ACC112 (cell line): Measurements from ENCODE around the gene TBC1D5.

ENCODE experiments used
- H2AFZ ChIP-seq: fragments of 200-600 bp; sonication (generic); one replicate; pipeline ENCODE4 v1.6.0; 2017; ENCODE audit warnings: antibody characterized with exemption, low read length; ENCODE audit not compliant: unreplicated experiment
- H3K27ac ChIP-seq: fragments of 200-600 bp; sonication (generic); 2 replicates; pipeline ENCODE4 v1.5.1; 2014; ENCODE audit warnings: low read depth, mild to moderate bottlenecking, antibody characterized with exemption, low read length, moderate library complexity
- H3K27me3 ChIP-seq: fragments of 200-600 bp; sonication (generic); 2 replicates; pipeline ENCODE4 v1.6.1; 2014; ENCODE audit warnings: mild to moderate bottlenecking, antibody characterized with exemption, low read length, moderate library complexity, mixed read lengths; ENCODE audit not compliant: insufficient read depth
- H3K36me3 ChIP-seq: fragments of 200-600 bp; sonication (generic); 2 replicates; pipeline ENCODE4 v1.6.1; 2016; ENCODE audit warnings: mild to moderate bottlenecking, antibody characterized with exemption, low read length, moderate library complexity, mixed read lengths; ENCODE audit not compliant: insufficient read depth
- H3K4me1 ChIP-seq: fragments of 200-600 bp; sonication (generic); one replicate; pipeline ENCODE4 v1.6.1; 2016; ENCODE audit warnings: low read length, mixed read lengths; ENCODE audit not compliant: insufficient read depth, unreplicated experiment, control insufficient read depth
- H3K4me3 ChIP-seq: fragments of 200-600 bp; sonication (generic); 2 replicates; pipeline ENCODE4 v1.5.1; 2014; ENCODE audit warnings: mild to moderate bottlenecking, low read depth, low read length
- H3K79me2 ChIP-seq: fragments of 200-600 bp; sonication (generic); one replicate; pipeline ENCODE4 v1.6.0; 2016; ENCODE audit warnings: low read length; ENCODE audit not compliant: control insufficient read depth, unreplicated experiment, insufficient read depth

TBC1D5 gene

DNA sequence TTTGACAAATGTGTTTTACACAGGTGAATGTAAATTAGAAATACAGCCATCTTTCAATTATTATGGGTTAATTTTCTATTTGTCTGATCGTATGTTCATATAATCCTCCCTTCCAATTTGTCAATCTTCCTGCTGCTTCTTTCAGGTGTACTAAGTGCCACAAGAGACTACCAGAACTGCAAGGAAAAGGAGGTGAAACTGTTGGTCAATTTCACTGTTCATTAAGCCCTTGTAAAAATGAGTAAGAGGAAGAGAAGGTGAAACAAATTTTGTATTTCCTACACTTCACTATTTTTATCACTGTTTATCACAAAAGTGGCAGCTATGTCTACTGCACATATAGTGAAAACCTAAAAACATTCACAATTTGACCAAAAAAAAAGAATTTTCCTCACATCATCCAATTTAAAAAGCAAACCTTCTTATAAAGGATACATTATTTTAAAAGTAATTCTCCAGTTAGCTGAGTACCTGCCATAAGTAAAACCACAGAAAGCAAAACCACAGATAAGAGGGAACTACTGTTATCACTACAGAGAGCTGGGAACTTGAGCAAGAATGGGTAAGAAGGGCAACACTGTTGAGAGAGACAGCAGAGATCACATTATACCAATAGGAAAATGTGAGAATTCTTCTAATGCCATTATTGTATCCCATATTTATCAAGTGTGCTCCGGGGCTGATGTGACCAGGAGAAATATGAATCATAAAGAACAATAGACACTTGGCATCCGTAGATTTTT is 163.0 kb downstream of the TBC1D5 start:
- Histone ChIP-seq H3K36me3 (no peaks in the 10 kb centered on the region), H3K27me3 (no peaks in the 10 kb centered on the region), H2AFZ (no peak overlapping the region), H3K4me3 (no peak overlapping the region), H3K4me1 (peaks cover 20% of the 10 kb centered on the region), H3K79me2 (no peaks in the 10 kb centered on the region), H3K27ac (no peak overlapping the region)

DNA sequence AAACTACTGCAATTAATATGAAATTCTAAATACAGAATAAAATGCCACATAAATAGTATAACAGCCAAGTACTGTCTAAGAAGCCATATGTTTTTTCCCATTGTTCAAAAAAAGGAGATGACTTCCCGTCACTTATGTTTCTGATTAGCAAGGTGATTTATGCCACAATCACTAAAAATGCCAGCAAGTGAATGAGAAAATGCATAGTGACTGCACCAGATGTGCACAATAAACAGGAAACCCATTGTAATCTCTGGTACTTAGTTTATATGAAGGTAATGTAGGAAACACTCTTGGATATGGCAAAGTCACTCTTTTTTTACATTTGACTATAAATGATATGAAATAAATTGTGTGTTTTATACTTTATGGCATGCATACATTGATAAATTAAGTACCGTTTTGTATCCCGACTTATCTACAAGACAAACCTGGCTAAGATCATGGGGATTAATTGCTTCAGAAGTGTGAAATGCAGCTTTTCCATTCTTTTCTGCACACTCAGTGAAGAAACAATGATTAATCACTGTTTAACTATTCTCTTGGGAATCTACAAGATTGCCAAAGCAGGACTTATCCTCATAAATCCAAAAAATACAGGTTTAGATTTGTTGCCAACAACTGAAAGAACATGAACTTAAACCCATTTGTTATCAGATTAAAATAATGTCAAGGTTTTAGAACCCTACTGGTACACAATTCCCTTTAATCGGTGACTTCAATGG is 164.5 kb downstream of the TBC1D5 start:
- no peaks in the 10 kb centered on the region for H3K27me3 ChIP-seq
- H2AFZ ChIP-seq, result no peak overlapping the region
- no peak overlapping the region for H3K4me3 ChIP-seq
- H3K27ac ChIP-seq, result no peak overlapping the region
- H3K4me1 ChIP-seq, result peaks cover 20% of the 10 kb centered on the region
- H3K36me3 ChIP-seq, result no peaks in the 10 kb centered on the region
- H3K79me2 ChIP-seq, result no peaks in the 10 kb centered on the region

DNA sequence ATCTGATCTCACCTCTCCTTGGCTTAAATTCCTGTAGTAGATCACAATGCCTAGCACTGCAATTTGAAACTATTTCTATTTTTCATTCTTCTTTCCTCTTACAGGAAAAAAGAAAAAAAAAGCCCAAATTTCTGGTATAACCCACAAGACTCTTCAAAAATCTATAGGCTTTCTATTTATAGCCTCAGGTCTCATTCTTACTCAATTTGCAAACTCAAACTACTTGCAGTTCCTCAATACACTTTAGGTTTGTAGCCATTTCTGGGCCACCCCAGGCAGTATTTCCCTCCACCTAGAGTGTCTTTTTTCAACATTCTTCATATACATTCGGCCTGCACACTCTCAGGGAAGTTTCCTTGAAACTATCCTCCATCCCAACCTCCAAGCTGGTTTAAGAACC is 169.0 kb downstream of the TBC1D5 start:
- no peaks in the 10 kb centered on the region for H3K79me2 ChIP-seq
- H3K27ac ChIP-seq, result no peak overlapping the region
- no peaks in the 10 kb centered on the region for H3K36me3 ChIP-seq
- peaks cover 8% of the 10 kb centered on the region for H3K4me1 ChIP-seq
- H3K27me3 ChIP-seq, result no peaks in the 10 kb centered on the region
- H3K4me3 ChIP-seq, result no peak overlapping the region
- H2AFZ ChIP-seq, result no peak overlapping the region

DNA sequence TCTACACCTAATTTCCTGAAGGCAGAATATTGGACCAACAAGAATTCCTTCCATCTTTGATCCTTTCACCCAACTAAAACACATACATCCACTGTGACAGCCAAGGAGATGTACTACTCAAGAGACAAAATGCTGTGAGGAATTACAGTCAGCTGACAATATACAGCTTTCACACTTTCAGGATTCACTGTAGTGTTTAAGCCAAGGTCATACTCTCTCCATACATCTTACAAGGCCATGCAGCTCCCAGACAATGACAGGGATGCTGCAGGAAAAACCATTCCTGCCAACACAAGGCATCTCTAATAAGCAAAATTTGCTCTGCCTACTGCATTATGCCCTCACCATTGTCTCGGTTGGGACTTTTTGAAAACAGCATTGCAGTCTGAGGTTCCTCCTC is 170.7 kb downstream of the TBC1D5 start:
- Histone ChIP-seq H3K27ac (no peak overlapping the region), H3K4me3 (no peak overlapping the region), H3K79me2 (no peaks in the 10 kb centered on the region), H3K4me1 (no peaks in the 10 kb centered on the region), H3K36me3 (no peaks in the 10 kb centered on the region), H2AFZ (no peak overlapping the region), H3K27me3 (no peaks in the 10 kb centered on the region)

DNA sequence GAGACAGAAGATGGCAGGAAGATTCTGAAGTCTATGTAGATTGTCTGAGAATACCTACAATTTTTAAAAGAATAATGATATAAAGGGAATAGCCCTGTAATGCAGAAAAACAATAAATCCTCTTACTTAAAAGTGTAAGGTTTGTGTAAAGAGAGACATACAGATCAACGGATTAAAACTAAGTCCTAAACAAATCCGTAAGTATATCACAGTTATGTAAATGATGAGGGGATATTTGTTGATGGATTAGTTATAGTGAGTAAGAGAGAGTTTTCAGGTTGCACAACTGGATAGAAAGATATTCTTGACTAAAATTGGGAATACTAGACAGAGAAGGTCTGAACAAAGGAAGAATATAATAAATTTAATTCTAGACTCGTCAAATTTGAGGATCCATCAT is 179.6 kb downstream of the TBC1D5 start:
- no peak overlapping the region for H2AFZ ChIP-seq
- H3K36me3 ChIP-seq, result no peaks in the 10 kb centered on the region
- H3K4me3 ChIP-seq, result no peak overlapping the region
- no peak overlapping the region for H3K27ac ChIP-seq
- H3K4me1 ChIP-seq, result no peaks in the 10 kb centered on the region
- no peaks in the 10 kb centered on the region for H3K27me3 ChIP-seq
- peaks cover 4% of the 10 kb centered on the region for H3K79me2 ChIP-seq

DNA sequence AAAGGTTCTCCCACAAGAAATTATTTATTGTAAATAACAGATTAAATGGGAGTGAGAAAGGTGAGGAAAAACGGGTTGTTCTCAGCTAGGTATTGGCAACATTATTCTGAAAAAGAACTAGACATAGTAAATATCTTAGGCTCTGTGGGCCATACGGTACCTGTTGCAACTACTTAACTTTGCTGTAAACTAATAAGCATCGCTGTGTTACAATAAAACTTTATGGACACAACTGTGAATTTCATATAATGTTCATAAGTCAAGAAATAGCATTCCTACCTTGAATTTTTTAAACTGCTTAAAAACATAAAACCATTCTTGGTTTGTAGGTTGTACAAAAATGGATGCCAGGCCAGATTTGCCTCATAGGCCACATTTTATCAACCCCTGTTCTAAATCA is 183.9 kb downstream of the TBC1D5 start:
- Histone ChIP-seq H3K27ac (no peak overlapping the region), H3K4me1 (no peaks in the 10 kb centered on the region), H3K27me3 (no peaks in the 10 kb centered on the region), H2AFZ (no peak overlapping the region), H3K79me2 (peaks cover 4% of the 10 kb centered on the region), H3K36me3 (no peaks in the 10 kb centered on the region), H3K4me3 (no peak overlapping the region)

DNA sequence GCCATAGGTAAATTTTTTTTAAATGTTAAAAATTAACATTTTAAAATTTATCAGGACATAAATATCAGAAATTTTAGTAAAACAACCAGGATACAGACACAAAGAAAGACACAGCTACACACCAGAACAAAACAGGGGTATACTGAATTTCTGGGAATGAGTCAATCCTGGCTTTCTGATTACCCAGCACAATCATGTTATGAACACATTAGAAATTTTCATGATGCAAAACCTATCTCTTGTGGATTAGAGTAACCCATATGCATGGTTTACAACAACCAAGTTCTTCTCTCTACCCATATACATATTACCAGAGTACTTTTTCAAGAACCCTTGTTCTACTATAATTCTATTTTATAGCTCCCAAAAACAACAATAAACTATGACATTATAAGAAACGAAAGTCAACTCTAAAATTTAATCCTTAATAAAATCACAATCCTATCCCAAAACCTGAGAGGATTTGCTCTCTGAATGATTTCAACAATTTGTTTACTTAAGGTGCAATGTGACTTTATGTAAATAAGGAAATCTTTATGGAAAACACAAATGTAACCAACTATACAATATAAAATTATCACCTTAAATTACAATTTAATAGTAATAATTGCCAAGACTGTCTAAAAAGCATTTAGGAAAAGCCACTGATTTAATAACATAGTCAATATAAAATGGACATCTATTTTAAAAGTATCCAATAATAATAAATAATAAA is 184.5 kb downstream of the TBC1D5 start:
- Histone ChIP-seq H2AFZ (no peak overlapping the region), H3K79me2 (peaks cover 4% of the 10 kb centered on the region), H3K27me3 (no peaks in the 10 kb centered on the region), H3K4me3 (no peak overlapping the region), H3K27ac (no peak overlapping the region), H3K36me3 (no peaks in the 10 kb centered on the region), H3K4me1 (no peaks in the 10 kb centered on the region)

DNA sequence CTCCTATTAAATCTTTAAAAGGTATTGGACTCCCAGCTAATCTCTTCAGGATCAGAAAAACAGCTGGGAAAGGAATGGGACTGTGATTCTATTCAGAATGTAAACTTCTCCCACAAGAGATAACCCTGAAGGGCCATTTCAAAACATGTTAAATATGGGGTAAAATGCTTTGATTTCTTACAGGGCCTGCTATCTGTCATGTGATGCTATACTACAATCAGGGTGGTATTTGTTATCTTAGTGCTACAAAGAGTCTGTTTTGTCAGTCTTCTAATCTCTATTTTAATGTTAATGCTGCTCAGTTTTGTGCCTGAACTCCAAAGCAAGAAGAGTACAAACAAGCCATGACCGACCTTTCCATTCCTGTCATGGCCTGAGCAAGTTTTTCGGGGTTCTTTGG is 186.9 kb downstream of the TBC1D5 start:
- no peaks in the 10 kb centered on the region for H3K27me3 ChIP-seq
- H3K4me3 ChIP-seq, result no peak overlapping the region
- no peak overlapping the region for H2AFZ ChIP-seq
- H3K4me1 ChIP-seq, result no peaks in the 10 kb centered on the region
- H3K27ac ChIP-seq, result no peak overlapping the region
- H3K36me3 ChIP-seq, result no peaks in the 10 kb centered on the region
- peaks cover 4% of the 10 kb centered on the region for H3K79me2 ChIP-seq

DNA sequence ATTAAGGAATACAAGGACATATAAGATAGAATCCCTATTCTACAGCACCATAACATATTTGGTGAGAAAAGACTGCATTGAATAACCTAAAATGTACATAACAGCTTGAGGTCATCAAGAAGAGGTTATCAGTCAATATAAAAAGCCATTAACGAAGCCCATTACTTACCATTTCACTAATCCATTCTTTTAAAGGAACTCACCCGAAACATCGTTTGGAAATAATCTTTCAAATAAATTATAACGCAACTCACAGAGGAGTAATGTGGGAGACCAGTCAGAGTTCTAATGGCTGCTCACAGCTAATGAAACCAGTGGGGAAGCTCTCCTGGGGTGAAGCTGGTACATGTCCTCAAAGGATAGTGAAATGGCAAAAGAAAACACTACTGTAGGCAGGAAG is 188.4 kb downstream of the TBC1D5 start:
- no peaks in the 10 kb centered on the region for H3K27me3 ChIP-seq
- no peaks in the 10 kb centered on the region for H3K4me1 ChIP-seq

DNA sequence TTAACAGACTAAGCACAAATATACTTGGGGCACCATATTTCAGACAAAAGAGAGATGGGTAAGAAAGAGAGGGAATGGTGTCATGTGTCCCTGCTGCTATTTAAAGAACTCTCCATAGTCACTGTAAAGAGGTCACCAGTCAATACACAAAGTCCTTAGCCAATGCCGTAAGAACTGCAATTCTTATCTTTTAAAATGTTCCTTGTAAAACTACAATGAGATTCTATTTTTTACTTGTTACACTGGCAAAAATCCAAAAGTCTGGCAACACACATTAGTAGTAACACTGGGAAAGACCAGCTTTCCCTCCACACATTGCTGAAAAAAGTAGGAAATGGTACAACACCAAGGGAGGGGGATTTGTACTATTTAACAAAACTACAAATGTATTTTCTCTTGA is 189.4 kb downstream of the TBC1D5 start:
- no peaks in the 10 kb centered on the region for H3K27me3 ChIP-seq
- H3K79me2 ChIP-seq, result no peaks in the 10 kb centered on the region
- H3K27ac ChIP-seq, result no peak overlapping the region
- H3K4me1 ChIP-seq, result no peaks in the 10 kb centered on the region
- H2AFZ ChIP-seq, result no peak overlapping the region
- no peak overlapping the region for H3K4me3 ChIP-seq
- no peaks in the 10 kb centered on the region for H3K36me3 ChIP-seq

More for the DNA sequence above, 188.4 kb downstream of the TBC1D5 start:
- H3K27ac ChIP-seq, result no peak overlapping the region
- H2AFZ ChIP-seq, result no peak overlapping the region
- H3K36me3 ChIP-seq, result no peaks in the 10 kb centered on the region
- H3K79me2 ChIP-seq, result peaks cover 4% of the 10 kb centered on the region
- no peak overlapping the region for H3K4me3 ChIP-seq
